Heart right ventricle (tissue), 16 donors: ENCODE results near the gene AATF. TPM values are rescaled to one million over a fixed set of nuclear protein-coding genes. Genes with fewer than 3 reads are reported as not detected.

Experiments used
- ATAC-seq, 8 donors: fragments of 200-7000 bp; cut with Tn5 transposase; one replicate each; pipeline ENCODE4 v1.9.1; 2020; ENCODE audit warnings: mild to moderate bottlenecking in 8 of 8, moderate library complexity in 8 of 8, moderate number of reproducible peaks in 1 of 8
- DNase-seq, 2 donors: peaks; one replicate each; pipeline ENCODE4 v3.0.0-alpha.2; 2020
- H3K27ac ChIP-seq, 10 donors: fragments of 200-600 bp; sonication (generic) in 2 of 10; one replicate each; pipeline versions ENCODE4 v1.5.0 to v1.8.0; 2020 to 2022; ENCODE audit warnings: mild to moderate bottlenecking in 3 of 10
- H3K27me3 ChIP-seq, 7 donors: fragments of 200-600 bp; one replicate each; pipeline ENCODE4 v1.8.0; 2021 to 2022; ENCODE audit warnings: mild to moderate bottlenecking in 2 of 7
- H3K36me3 ChIP-seq, 9 donors: fragments of 200-600 bp; sonication (generic) in 1 of 9; one replicate each; pipeline versions ENCODE4 v1.5.0 to v1.8.0; 2020 to 2022; ENCODE audit warnings: mild to moderate bottlenecking in 2 of 9
- H3K4me1 ChIP-seq, 9 donors: fragments of 200-600 bp; sonication (generic) in 1 of 9; one replicate each; pipeline versions ENCODE4 v1.5.0 to v1.8.0; 2020 to 2022; ENCODE audit warnings: mild to moderate bottlenecking in 4 of 9
- H3K4me3 ChIP-seq, 10 donors: fragments of 200-600 bp; sonication (generic) in 2 of 10; one replicate each; pipeline versions ENCODE4 v1.5.0 to v1.8.0; 2020 to 2022; ENCODE audit warnings: mild to moderate bottlenecking in 7 of 10, moderate library complexity in 2 of 10
- H3K9me3 ChIP-seq, 11 donors: fragments of 200-600 bp in 10 of 11; sonication (generic) in 2 of 11; one replicate each; pipeline versions ENCODE4 v1.5.0 to v1.8.0; 2013 to 2022; ENCODE audit warnings: mild to moderate bottlenecking in 2 of 11, control low read depth in 1 of 11, moderate library complexity in 1 of 11
- WGBS, 2 donors: extraction: QIAGEN DNeasy Blood & Tissue Kit; methylation state at CpG; one replicate each; pipeline ENCODE4 v1.1.7; 2013; ENCODE audit warnings: inconsistent platforms in 1 of 2; 5-methylcytosine and 5-hydroxymethylcytosine counted together
- intact Hi-C, 10 donors: fragments of 100-400 bp; cut with DNase I; formaldehyde crosslinking; loops; one replicate each; pipeline versions ENCODE4 v1.11.1 to v1.14.2; 2022
- polyA plus RNA-seq, 2 donors: library from polyadenylated mRNA; stranded (reverse); fragments of 200-250 nt; gene quantifications; one replicate each; pipeline ENCODE4 v1.2.3, GENCODE V29; 2013
- total RNA-seq, 10 donors: library from RNA; stranded (reverse); fragmentation: NEBNext Ultra II Directional in 3 of 10; extraction: Animal tissue kit (Norgen Biotek cat#: 25700) in 3 of 10; gene quantifications; one replicate each; pipeline versions ENCODE4 v1.2.1 to v1.2.4, GENCODE V29; 2021 to 2023
- TF ChIP-seq, protein P1 (sequence below), 9 donors: fragments of 200-600 bp; sonication (generic) in 2 of 9; IDR thresholded peaks; one replicate each; pipeline versions ENCODE4 v1.5.0 to v1.8.0; 2021 to 2022; ENCODE audit warnings: antibody characterized with exemption in 9 of 9, mild to moderate bottlenecking in 5 of 9, moderate library complexity in 1 of 9
- donor health status: Arrhythmogenic right ventricular cardiomyopathy.
- donor health status: ischemic (EF 13 %, LVEDD 7.1; RV severe dilation, severe dysfunction).
- donor health status: healthy with polysubstance abuse.
- donor health status: DM: no; HTN: yes; CAD: no.
- donor health status: DM: no; HTN: no; CAD: no.
- donor health status: ischemic (EF 25% LVEDD 6.9; RV normal size, moderate dysfunction).
- donor health status: ischemic (EF 25% LVEDD 5.7; RV mildly dilated, moderate dysfunction).
- donor health status: healthy.
- donor health status: DM: yes; HTN: yes; CAD: no.
- donor health status: Ischemic cardiomyopathy.
- donor health status: ischemic (EF 35%, LVEDD 5.7; RV mildly dilated, moderate dysfunction).
- donor health status: nonischemic (EF 11% LVEDD 7.7; RV severe dilation, severe dysfunction).
- donor health status: DM: yes; HTN: yes; CAD: no.
- donor health status: PGD.
- donor health status: ischemic (EF 29% LVEDD 5.4; RV normal size, mild dysfunction).
- donor health status: nonischemic (EF 23%, LVEDD 6.1; RV moderate dilation, normal function).

The AATF gene
- total and polyA plus RNA-seq, 12 donors = 19.9 to 35.5 (median 26.0) TPM

DNA sequence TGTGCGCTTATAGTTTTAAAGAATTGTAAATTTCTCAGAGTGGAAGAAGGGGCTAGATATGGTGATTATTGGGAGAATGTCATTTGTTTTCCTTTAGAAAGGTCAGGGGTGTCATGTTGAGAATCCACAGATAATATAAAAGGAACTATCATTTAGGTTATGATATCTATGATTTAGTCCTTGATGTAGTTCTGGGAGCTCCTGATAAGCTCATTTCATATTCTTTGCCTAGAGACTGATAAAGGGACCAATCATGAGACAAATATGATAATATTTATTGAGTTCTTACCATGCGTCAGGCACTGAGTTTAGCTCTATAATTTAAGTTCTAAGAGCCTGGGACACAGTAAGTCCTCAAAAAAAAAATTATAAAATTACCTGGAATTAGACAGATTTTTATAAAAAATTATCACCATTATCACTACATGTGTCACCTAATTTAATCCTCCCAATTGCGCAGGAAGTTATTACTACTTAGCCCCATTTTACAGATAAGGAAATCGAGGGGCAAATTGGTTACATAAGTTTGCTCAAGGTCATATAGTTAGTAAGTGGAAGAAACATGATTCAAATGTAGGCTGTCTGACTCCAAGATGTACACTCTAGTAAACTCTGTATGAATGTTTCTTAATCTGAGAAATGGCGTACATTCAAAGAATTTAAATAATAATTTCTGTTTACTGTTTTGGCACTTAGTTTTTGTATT, 2.5 kb downstream of the AATF start:
- no peak for ATAC-seq
- no peaks in the 10 kb centered on the region for H3K9me3 ChIP-seq
- H3K27me3 ChIP-seq = peaks cover 0 to 19% (median 15%) of the 10 kb centered on the region in 7 donors
- WGBS, 2 donors = 94 to 97% methylated on average over 5 of the region's 5 CpGs
- intact Hi-C loops = loop anchor here in 1 of 10 donors (10.0 kb wide), 1 partner anchor 56 kb away; no protein-coding TSS in a partner anchor
- peaks cover 0 to 61% (median 32%) of the 10 kb centered on the region in 9 donors for H3K36me3 ChIP-seq
- TF ChIP-seq, protein P1, sequence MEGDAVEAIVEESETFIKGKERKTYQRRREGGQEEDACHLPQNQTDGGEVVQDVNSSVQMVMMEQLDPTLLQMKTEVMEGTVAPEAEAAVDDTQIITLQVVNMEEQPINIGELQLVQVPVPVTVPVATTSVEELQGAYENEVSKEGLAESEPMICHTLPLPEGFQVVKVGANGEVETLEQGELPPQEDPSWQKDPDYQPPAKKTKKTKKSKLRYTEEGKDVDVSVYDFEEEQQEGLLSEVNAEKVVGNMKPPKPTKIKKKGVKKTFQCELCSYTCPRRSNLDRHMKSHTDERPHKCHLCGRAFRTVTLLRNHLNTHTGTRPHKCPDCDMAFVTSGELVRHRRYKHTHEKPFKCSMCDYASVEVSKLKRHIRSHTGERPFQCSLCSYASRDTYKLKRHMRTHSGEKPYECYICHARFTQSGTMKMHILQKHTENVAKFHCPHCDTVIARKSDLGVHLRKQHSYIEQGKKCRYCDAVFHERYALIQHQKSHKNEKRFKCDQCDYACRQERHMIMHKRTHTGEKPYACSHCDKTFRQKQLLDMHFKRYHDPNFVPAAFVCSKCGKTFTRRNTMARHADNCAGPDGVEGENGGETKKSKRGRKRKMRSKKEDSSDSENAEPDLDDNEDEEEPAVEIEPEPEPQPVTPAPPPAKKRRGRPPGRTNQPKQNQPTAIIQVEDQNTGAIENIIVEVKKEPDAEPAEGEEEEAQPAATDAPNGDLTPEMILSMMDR (IDR thresholded peaks at IDR 0.05) = no peak
- no peak for DNase-seq
- H3K4me1 ChIP-seq = peaks cover 3 to 32% (median 18%) of the 10 kb centered on the region in 9 donors
- no peak overlapping the region for H3K4me3 ChIP-seq
- no peak overlapping the region for H3K27ac ChIP-seq

- 88 to 90% methylated on average over 4 of the region's 4 CpGs for WGBS, 2 donors
- Histone ChIP-seq H3K36me3 (peaks cover 0 to 40% (median 0%) of the 10 kb centered on the region in 9 donors), H3K27ac (no peak overlapping the region), H3K4me1 (no peaks in the 10 kb centered on the region), H3K27me3 (no peaks in the 10 kb centered on the region), H3K9me3 (no peaks in the 10 kb centered on the region), H3K4me3 (no peak overlapping the region)
- intact Hi-C loops = loop anchor here in 1 of 10 donors (10.0 kb wide), 1 partner anchor 63 kb away; no protein-coding TSS in a partner anchor
- TF ChIP-seq, protein P1 (IDR thresholded peaks at IDR 0.05) = no peak
- ATAC-seq (no peak), DNase-seq (no peak)
Observed at GRCh38 chr17:36971508-36971907, 22.8 kb downstream of the AATF start.

DNA sequence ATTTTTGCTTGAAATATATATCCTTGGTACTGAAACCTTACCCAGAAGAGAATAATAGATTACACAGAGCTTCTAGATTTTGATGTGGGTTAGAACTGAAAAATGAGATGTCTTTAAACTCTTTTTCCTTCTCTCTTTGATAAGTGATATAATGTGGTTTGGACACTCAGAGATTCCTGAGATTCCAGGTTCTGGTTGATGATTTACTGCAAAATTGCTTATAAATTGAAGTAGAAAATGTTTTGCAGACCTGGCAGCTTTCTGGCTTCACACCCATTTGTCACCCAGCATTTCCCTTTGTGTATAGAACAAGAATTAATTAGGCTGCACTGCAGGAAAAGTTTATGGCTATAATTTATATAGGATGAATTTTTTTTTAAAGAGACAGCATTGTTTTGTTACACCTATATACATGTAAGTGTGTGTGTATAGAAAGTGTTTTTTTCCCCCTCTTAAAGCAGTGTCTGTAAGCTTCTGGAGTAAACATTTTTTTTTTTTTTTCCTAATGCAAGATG, 23.5 kb downstream of the AATF start:
- Histone ChIP-seq H3K27ac (no peak overlapping the region), H3K36me3 (peaks cover 0 to 35% (median 0%) of the 10 kb centered on the region in 9 donors), H3K4me1 (no peaks in the 10 kb centered on the region), H3K9me3 (no peaks in the 10 kb centered on the region), H3K4me3 (no peak overlapping the region), H3K27me3 (no peaks in the 10 kb centered on the region)
- intact Hi-C loops = loop anchor here in 1 of 10 donors (10.0 kb wide), 1 partner anchor 63 kb away; no protein-coding TSS in a partner anchor
- TF ChIP-seq, protein P1 (IDR thresholded peaks at IDR 0.05) = no peak
- ATAC-seq = no peak
- DNase-seq = no peak

DNA sequence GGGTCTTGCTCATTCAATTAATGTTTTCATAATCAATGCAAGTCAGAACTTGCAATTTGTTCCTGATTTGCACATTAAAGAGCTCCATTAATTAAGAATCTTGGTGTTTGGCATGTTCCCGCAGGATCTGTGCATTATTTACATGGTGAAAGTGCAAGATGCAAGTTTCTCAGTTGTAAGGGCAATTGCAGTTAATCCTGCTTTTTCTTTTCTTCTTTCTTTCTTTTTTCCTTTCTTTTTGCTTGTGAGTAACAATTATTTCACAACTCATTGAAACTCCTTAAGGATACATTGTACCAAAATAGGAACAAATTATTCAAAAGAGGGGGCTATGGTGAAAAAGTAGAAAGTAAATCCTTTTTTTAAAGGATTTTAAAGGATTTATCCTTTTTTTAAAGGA, 24.2 kb downstream of the AATF start:
- DNase-seq = no peak
- Histone ChIP-seq H3K4me3 (no peak overlapping the region), H3K9me3 (no peaks in the 10 kb centered on the region), H3K4me1 (no peaks in the 10 kb centered on the region), H3K27ac (no peak overlapping the region), H3K36me3 (peaks cover 0 to 31% (median 0%) of the 10 kb centered on the region in 9 donors), H3K27me3 (no peaks in the 10 kb centered on the region)
- 98 to 100% methylated on average over 1 of the region's 1 CpG for WGBS, 2 donors
- intact Hi-C loops = loop anchor here in 1 of 10 donors (10.0 kb wide), 1 partner anchor 62 kb away; no protein-coding TSS in a partner anchor
- TF ChIP-seq, protein P1 (IDR thresholded peaks at IDR 0.05) = no peak
- no peak for ATAC-seq
